GM10847 (cell line): ENCODE data around the gene DOCK4.

Experiments
- POLR2A ChIP-seq: IDR thresholded peaks from 2 replicates; pipeline ENCODE4 v1.6.1; 2011; ENCODE audit not compliant: insufficient read length; ENCODE audit errors: extremely low read depth

Gene DOCK4

GRCh38 chr7:112020800-112021199 is 185.4 kb downstream of the DOCK4 start:
- no peak for TF ChIP-seq POLR2A

GRCh38 chr7:112019932-112020331 is 186.3 kb downstream of the DOCK4 start:
- TF ChIP-seq POLR2A = no peak

GRCh38 chr7:112018305-112019030 is 187.7 kb downstream of the DOCK4 start:
- no peak for TF ChIP-seq POLR2A

GRCh38 chr7:112015146-112015545 is 191.1 kb downstream of the DOCK4 start:
- TF ChIP-seq POLR2A = no peak

GRCh38 chr7:112014347-112014746 is 191.9 kb downstream of the DOCK4 start:
- no peak for TF ChIP-seq POLR2A

- TF ChIP-seq POLR2A = no peak
Measured at GRCh38 chr7:112013274-112013673, 192.9 kb downstream of the DOCK4 start.

- no peak for TF ChIP-seq POLR2A
Measured at GRCh38 chr7:112012242-112012641, 194.0 kb downstream of the DOCK4 start.

GRCh38 chr7:112010994-112011393 is 195.2 kb downstream of the DOCK4 start:
- TF ChIP-seq POLR2A = no peak

- no peak for TF ChIP-seq POLR2A
Measured at GRCh38 chr7:112010109-112010508, 196.1 kb downstream of the DOCK4 start.

GRCh38 chr7:112009081-112009480 is 197.1 kb downstream of the DOCK4 start:
- TF ChIP-seq POLR2A = no peak

GRCh38 chr7:112007185-112007584 is 199.0 kb downstream of the DOCK4 start:
- no peak for TF ChIP-seq POLR2A

GRCh38 chr7:112006071-112006470 is 200.1 kb downstream of the DOCK4 start:
- no peak for TF ChIP-seq POLR2A

GRCh38 chr7:112005205-112005775 is 200.9 kb downstream of the DOCK4 start:
- no peak for TF ChIP-seq POLR2A

GRCh38 chr7:112001091-112001826 is 204.9 kb downstream of the DOCK4 start:
- no peak for TF ChIP-seq POLR2A

- TF ChIP-seq POLR2A = no peak
Measured at GRCh38 chr7:111998326-111998725, 207.9 kb downstream of the DOCK4 start.

GRCh38 chr7:111997546-111997945 is 208.7 kb downstream of the DOCK4 start:
- no peak for TF ChIP-seq POLR2A

GRCh38 chr7:111992601-111993000 is 213.6 kb downstream of the DOCK4 start:
- TF ChIP-seq POLR2A = no peak

- no peak for TF ChIP-seq POLR2A
Measured at GRCh38 chr7:111990643-111991042, 215.6 kb downstream of the DOCK4 start.
